ENCODE results near the gene EMP2.
"Not testable (repeated sequence)": the region's sequence is repeated elsewhere in the genome, so short reads cannot be mapped to it uniquely, and the experiment has no call there.

Gene EMP2

DNA sequence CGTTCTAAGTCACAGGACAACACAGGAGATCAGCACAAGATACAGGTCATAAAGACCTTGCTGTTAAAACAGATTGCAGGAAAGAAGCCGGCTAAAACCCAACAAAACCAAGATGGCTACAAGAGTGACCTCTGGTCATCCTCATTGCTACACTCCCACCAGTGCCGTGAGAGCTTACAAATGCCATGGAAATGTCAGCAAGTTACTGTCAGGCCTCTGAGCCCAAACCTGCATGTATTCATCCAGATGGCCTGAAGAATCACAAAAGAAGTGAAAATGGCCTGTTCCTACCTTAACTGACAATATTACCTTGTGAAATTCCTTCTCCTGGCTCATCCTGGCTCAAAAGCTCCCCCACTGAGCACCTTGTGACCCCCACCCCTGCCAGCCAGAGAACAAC is 75.1 kb downstream of the EMP2 start:
- WGBS (ENCODE audit: insufficient coverage, insufficient read length): no CpG with 5 or more reads among the region's 3 CpGs
- not testable (repeated sequence) for H3K27ac ChIP-seq (ENCODE audit: low read length); H3K4me3 ChIP-seq (ENCODE audit: low read length); H3K36me3 ChIP-seq (ENCODE audit: control insufficient read depth, insufficient read depth, low read length); DNase-seq (ENCODE audit: low read depth, low spot score); H3K27me3 ChIP-seq (ENCODE audit: control insufficient read depth, insufficient read depth, low read length); H3K9me3 ChIP-seq (ENCODE audit: control insufficient read depth, insufficient read depth, low read length); H3K4me1 ChIP-seq (ENCODE audit: control insufficient read depth, insufficient read depth, low read length)

DNA sequence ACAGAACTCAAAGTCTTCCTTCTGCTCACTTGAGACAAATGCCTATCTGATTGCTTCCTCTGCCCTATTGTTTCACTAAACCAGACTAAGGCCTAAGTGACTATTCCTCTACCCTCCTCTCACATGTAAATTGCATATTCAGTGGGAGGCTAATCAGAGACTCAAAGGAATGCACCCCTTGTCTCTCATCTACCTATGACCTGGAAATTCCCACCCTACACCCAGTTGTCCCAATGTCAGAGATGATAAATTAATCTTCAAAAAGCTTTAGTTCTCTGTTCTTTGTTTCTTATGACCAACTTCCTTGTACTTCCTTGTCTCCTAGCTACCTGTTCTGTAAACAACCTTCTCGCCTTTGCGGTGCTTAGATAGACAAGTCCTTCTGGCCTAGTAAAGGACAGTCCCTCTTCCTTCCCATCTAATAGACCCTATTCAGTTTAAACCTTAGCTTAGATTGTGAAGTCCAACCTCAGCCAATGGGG is 76.0 kb downstream of the EMP2 start:
- Histone ChIP-seq H3K9me3 (ENCODE audit: control insufficient read depth, insufficient read depth, low read length) (no peaks in the 10 kb centered on the region), H3K27ac (ENCODE audit: low read length) (no peak overlapping the region), H3K36me3 (ENCODE audit: control insufficient read depth, insufficient read depth, low read length) (no peaks in the 10 kb centered on the region), H3K4me1 (ENCODE audit: control insufficient read depth, insufficient read depth, low read length) (0 out of 2 replicates have a peak, but pooled peaks cover 2% of the 10 kb centered on the region), H3K4me3 (ENCODE audit: low read length) (no peak overlapping the region), H3K27me3 (ENCODE audit: control insufficient read depth, insufficient read depth, low read length) (no peaks in the 10 kb centered on the region)
- DNase-seq (ENCODE audit: low read depth, low spot score): no peak
- no CpG with 5 or more reads among the region's 2 CpGs for WGBS (ENCODE audit: insufficient coverage, insufficient read length)

DNA sequence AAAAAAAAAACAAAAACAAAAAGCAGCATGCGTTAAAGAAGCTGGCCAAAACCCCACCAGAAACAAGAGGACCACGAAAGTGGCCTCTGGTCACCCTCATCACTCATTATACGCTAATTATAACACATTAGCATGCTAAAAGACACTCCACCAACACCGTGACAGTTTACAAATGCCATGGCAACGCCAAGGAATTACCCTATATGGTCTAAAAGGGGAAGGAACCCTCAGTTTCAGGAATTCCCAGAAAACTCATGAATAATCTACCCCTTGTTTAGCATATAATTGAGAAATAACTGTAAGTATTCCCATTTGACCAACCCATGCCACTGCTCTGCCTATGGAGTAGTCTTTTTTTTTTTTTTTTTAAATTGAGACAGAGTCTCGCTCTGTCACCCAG is 77.6 kb downstream of the EMP2 start:
- no peaks in the 10 kb centered on the region for H3K36me3 ChIP-seq (ENCODE audit: control insufficient read depth, insufficient read depth, low read length)
- DNase-seq (ENCODE audit: low read depth, low spot score): no peak
- H3K4me3 ChIP-seq (ENCODE audit: low read length): no peak overlapping the region
- H3K9me3 ChIP-seq (ENCODE audit: control insufficient read depth, insufficient read depth, low read length): no peaks in the 10 kb centered on the region
- H3K27me3 ChIP-seq (ENCODE audit: control insufficient read depth, insufficient read depth, low read length): no peaks in the 10 kb centered on the region
- H3K27ac ChIP-seq (ENCODE audit: low read length): no peak overlapping the region
- no CpG with 5 or more reads among the region's 6 CpGs for WGBS (ENCODE audit: insufficient coverage, insufficient read length)
- 0 out of 2 replicates have a peak, but pooled peaks cover 2% of the 10 kb centered on the region for H3K4me1 ChIP-seq (ENCODE audit: control insufficient read depth, insufficient read depth, low read length)

- Histone ChIP-seq H3K27ac (ENCODE audit: low read length) (no peak overlapping the region), H3K4me1 (ENCODE audit: control insufficient read depth, insufficient read depth, low read length) (0 out of 2 replicates have a peak, but pooled peaks cover 2% of the 10 kb centered on the region), H3K27me3 (ENCODE audit: control insufficient read depth, insufficient read depth, low read length) (no peaks in the 10 kb centered on the region), H3K9me3 (ENCODE audit: control insufficient read depth, insufficient read depth, low read length) (no peaks in the 10 kb centered on the region), H3K36me3 (ENCODE audit: control insufficient read depth, insufficient read depth, low read length) (no peaks in the 10 kb centered on the region), H3K4me3 (ENCODE audit: low read length) (no peak overlapping the region)
- no peak for DNase-seq (ENCODE audit: low read depth, low spot score)
- no CpG with 5 or more reads among the region's 2 CpGs for WGBS (ENCODE audit: insufficient coverage, insufficient read length)
These were observed 79.3 kb downstream of the EMP2 start for GRCh38 chr16:10501016-10501607.

DNA sequence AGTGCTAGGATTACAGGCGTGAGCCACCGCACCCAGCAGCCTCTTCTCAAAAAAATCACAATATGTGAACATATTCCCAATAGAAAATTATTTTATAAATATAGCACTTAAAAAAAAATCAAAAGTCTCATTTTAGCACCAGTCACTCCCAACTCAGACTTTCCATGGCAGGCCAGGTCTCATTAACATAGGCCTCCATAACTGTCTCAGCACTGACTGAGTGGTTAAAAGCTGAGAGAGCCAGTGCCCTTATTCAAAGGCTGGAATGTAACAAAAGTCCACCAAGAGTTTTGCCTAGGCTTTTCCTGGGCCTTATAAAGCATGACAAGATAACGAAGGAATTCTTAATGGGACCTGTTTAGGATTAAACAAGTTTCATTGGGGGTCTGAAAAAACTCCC is 79.8 kb downstream of the EMP2 start:
- Histone ChIP-seq H3K27ac (ENCODE audit: low read length) (no peak overlapping the region), H3K27me3 (ENCODE audit: control insufficient read depth, insufficient read depth, low read length) (no peaks in the 10 kb centered on the region), H3K9me3 (ENCODE audit: control insufficient read depth, insufficient read depth, low read length) (no peaks in the 10 kb centered on the region), H3K4me3 (ENCODE audit: low read length) (no peak overlapping the region), H3K4me1 (ENCODE audit: control insufficient read depth, insufficient read depth, low read length) (0 out of 2 replicates have a peak, but pooled peaks cover 2% of the 10 kb centered on the region), H3K36me3 (ENCODE audit: control insufficient read depth, insufficient read depth, low read length) (no peaks in the 10 kb centered on the region)
- no peak for DNase-seq (ENCODE audit: low read depth, low spot score)
- WGBS (ENCODE audit: insufficient coverage, insufficient read length): no CpG with 5 or more reads among the region's 3 CpGs

DNA sequence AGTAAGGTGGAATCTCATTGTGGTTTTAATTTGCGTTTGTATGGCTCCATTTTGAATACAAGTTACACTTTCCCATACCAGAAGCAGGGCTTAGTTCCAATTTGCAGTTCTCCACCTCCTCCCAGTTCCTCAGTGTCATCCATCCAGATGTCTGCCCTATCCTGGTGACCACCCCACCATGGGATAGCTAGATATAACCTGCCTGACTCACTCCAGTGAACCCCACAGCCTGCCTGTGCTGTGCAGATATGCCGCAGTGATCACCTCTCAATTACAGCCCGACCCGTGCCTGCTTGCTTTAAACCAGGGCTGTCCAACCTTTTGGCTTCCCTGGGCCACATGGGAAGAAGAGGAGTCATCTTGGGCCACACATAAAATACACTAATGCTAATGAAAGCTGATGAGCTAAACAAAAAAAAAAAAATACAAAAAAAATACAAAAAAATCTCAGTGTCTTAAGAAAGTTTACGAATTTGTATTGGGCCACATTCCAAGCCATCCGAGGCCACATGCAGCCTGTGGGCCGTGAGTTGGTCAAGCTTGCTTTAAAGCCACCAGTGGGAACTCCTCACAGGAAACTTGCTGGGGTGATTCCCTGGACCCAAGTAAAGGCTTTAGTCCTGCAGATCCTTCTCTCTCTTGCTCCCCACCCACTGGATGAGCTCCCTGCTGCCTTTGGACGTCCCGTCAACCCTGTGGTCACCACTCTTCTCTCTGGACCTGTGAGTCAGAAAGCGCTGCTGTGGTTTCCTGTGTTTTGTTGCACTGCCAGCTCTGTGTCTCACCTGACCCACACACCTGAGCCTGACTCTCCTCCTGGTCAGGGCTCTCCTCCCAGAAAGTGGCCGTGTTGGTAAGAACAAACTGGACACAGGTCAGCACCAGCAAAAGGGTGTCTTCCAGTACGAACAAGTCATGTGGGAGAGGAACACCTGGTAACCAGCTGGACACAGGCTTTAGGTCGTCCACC is 83.0 kb downstream of the EMP2 start:
- H3K27me3 ChIP-seq (ENCODE audit: control insufficient read depth, insufficient read depth, low read length): no peaks in the 10 kb centered on the region
- no peaks in the 10 kb centered on the region for H3K9me3 ChIP-seq (ENCODE audit: control insufficient read depth, insufficient read depth, low read length)
- H3K4me1 ChIP-seq (ENCODE audit: control insufficient read depth, insufficient read depth, low read length): no peaks in the 10 kb centered on the region
- WGBS (ENCODE audit: insufficient coverage, insufficient read length): no CpG with 5 or more reads among the region's 13 CpGs
- no peak for DNase-seq (ENCODE audit: low read depth, low spot score)
- no peak overlapping the region for H3K27ac ChIP-seq (ENCODE audit: low read length)
- no peak overlapping the region for H3K4me3 ChIP-seq (ENCODE audit: low read length)
- no peaks in the 10 kb centered on the region for H3K36me3 ChIP-seq (ENCODE audit: control insufficient read depth, insufficient read depth, low read length)

- no peak for DNase-seq (ENCODE audit: low read depth, low spot score)
- Histone ChIP-seq H3K27ac (ENCODE audit: low read length) (no peak overlapping the region), H3K4me1 (ENCODE audit: control insufficient read depth, insufficient read depth, low read length) (no peaks in the 10 kb centered on the region), H3K4me3 (ENCODE audit: low read length) (no peak overlapping the region), H3K27me3 (ENCODE audit: control insufficient read depth, insufficient read depth, low read length) (no peaks in the 10 kb centered on the region), H3K9me3 (ENCODE audit: control insufficient read depth, insufficient read depth, low read length) (no peaks in the 10 kb centered on the region), H3K36me3 (ENCODE audit: control insufficient read depth, insufficient read depth, low read length) (no peaks in the 10 kb centered on the region)
- no CpG with 5 or more reads among the region's 6 CpGs for WGBS (ENCODE audit: insufficient coverage, insufficient read length)
These were observed 85.4 kb downstream of the EMP2 start for GRCh38 chr16:10495031-10495345.

GRCh38 chr16:10494343-10495030 is 85.9 kb downstream of the EMP2 start:
- Histone ChIP-seq H3K9me3 (ENCODE audit: control insufficient read depth, insufficient read depth, low read length) (no peaks in the 10 kb centered on the region), H3K4me1 (ENCODE audit: control insufficient read depth, insufficient read depth, low read length) (no peaks in the 10 kb centered on the region), H3K36me3 (ENCODE audit: control insufficient read depth, insufficient read depth, low read length) (no peaks in the 10 kb centered on the region), H3K27ac (ENCODE audit: low read length) (no peak overlapping the region), H3K27me3 (ENCODE audit: control insufficient read depth, insufficient read depth, low read length) (no peaks in the 10 kb centered on the region), H3K4me3 (ENCODE audit: low read length) (no peak overlapping the region)
- no CpG with 5 or more reads among the region's 5 CpGs for WGBS (ENCODE audit: insufficient coverage, insufficient read length)
- DNase-seq (ENCODE audit: low read depth, low spot score): no peak

DNA sequence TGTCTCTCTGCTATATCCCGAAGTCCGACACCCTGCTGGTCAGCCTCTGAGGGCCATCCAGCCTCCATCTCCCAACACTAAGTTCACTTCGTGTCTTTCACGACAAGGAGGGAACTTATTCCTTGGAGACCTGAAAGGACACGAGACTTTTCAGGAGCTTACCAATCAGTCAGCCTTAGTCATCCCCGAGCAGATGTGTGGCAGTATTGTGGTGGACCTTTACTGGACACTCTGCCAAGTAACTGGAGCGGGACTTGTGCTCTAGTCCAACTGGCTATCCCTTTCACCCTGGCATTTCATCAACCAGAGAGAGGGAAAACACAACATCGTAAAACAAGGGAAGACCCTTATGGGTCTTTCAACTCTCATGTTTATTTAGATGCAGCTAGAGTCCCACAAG is 87.1 kb downstream of the EMP2 start:
- Histone ChIP-seq H3K4me1 (ENCODE audit: control insufficient read depth, insufficient read depth, low read length) (no peaks in the 10 kb centered on the region), H3K27ac (ENCODE audit: low read length) (no peak overlapping the region)
- WGBS (ENCODE audit: insufficient coverage, insufficient read length): no CpG with 5 or more reads among the region's 8 CpGs

DNA sequence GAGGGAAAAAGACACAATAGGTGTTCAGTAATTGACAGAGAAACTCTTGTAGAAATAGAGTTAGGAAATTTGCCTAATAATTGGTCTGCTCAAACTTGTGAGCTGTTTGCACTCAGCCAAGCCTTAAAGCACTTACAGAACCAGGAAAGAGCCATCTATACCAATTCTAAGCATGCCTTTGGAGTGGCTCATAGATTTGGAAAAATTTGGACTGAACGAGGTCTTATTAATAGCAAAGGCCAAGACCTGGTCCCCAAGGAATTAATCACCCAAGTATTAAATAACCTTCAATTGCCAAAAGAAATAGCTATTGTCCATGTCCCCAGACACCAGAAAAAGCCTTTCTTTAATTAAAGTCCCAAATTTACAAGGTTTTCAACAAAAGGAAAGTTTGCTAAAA is 90.3 kb downstream of the EMP2 start:
- Histone ChIP-seq H3K27me3 (ENCODE audit: control insufficient read depth, insufficient read depth, low read length) (no peaks in the 10 kb centered on the region), H3K9me3 (ENCODE audit: control insufficient read depth, insufficient read depth, low read length) (no peaks in the 10 kb centered on the region), H3K4me3 (ENCODE audit: low read length) (no peak overlapping the region), H3K36me3 (ENCODE audit: control insufficient read depth, insufficient read depth, low read length) (no peaks in the 10 kb centered on the region), H3K27ac (ENCODE audit: low read length) (no peak overlapping the region), H3K4me1 (ENCODE audit: control insufficient read depth, insufficient read depth, low read length) (no peaks in the 10 kb centered on the region)
- DNase-seq (ENCODE audit: low read depth, low spot score): no peak
- WGBS (ENCODE audit: insufficient coverage, insufficient read length): no CpG with 5 or more reads among the region's 1 CpG

More for the DNA sequence above, 87.1 kb downstream of the EMP2 start:
- Histone ChIP-seq H3K27me3 (ENCODE audit: control insufficient read depth, insufficient read depth, low read length) (no peaks in the 10 kb centered on the region), H3K36me3 (ENCODE audit: control insufficient read depth, insufficient read depth, low read length) (no peaks in the 10 kb centered on the region), H3K9me3 (ENCODE audit: control insufficient read depth, insufficient read depth, low read length) (no peaks in the 10 kb centered on the region), H3K4me3 (ENCODE audit: low read length) (no peak overlapping the region)
- DNase-seq (ENCODE audit: low read depth, low spot score): no peak

Data from iPS DF 6.9 (cell line).